HG02642 (cell line): ENCODE measurements around the gene UPK3BL2.
A peak's percentile ranks its signal among the peaks of the same experiment; 100 is the strongest.
"Not testable (repeated sequence)": the region's sequence is repeated elsewhere in the genome, so short reads cannot be mapped to it uniquely, and the experiment has no call there.

ENCODE experiments used
- ATAC-seq: cut with Tn5 transposase; IDR thresholded peaks from one replicate; pipeline ENCODE4 v1.9.1; 2021; ENCODE audit warnings: mild to moderate bottlenecking; ENCODE audit not compliant: unreplicated experiment, poor library complexity

Gene UPK3BL2

DNA sequence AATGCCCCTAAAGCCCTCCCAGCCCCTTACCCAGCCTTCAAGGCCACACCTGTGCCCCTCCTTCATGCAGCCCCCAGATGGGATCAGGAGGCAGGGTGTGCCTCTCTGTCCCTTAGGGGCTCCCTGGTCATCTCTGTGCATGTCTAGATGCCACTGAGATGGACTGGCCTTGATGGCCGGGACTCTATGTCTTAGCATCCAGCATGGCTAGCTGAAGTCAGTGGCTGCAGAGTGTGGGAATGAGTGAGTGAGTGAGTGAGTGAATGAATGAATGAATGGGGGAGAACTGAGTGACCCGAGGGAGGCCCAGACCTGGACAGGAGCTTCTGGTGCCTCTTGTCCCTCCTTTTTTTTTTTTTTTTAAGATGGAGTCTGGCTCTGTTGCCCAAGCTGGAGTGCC lies 11.4 kb downstream of the UPK3BL2 start:
- not testable (repeated sequence) for ATAC-seq

DNA sequence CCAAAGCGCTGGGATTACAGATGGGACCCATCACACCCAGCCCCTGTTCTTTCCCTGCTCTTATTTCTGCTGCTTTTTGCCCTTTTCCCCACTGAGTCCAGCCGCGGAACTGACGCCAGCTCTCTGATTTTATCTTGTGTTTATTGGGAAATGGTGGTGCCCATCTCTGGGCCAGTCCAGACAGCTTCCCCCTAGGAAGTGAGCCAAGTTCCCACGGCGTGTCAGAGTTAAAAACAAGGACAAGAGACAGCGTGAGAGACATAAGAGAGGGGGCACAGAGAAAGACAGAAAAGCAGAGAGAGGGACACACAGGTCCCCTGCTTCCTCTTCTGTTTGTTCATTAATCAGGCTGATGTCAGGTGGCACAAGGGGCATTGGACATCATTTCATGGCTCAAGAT lies 11.9 kb downstream of the UPK3BL2 start:
- not testable (repeated sequence) for ATAC-seq

DNA sequence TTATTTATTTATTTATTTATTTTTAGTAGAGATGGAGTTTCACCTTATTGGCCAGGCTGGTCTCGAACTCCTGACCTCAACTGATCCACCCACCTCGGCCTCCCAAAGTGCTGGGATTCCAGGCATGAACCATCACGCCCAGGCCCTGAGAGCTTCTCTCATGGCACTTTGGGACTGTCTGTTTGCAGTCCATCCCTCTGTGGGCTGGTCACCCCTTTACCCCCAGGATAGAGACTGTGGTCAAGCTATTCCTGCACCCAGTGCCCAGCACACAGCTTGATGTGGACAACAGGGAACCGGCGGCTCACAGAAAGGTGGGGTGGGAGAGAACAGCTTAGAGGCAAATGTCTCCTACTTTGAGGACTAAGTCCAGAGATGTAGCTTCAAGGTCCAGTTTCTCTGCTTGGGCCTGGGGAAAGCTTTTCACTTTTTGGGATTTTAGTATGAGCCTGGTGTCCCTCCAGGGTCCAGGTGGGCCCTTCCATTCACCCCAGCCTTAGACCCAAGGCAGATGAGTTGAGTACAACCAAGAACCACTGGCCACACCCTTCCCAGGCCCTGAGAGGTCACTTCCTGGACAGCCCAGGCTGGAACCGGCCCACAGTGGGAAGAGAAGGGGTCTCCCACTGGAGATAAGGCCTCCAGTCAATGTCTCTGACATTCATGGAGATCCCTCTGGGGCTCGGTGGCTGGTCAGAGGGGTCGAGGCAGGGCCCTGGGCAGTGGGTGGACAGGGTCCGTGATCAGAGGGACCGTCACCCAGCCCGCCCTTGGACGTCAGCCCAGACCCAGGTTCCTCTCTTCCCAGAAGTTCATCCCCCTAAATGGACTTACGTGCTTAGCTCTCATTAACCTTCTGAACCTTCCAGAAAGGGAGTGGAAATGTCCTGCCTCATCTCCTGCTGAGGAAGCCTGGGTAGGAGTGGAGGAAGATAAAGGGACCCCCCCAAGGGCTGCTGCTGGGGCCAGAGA lies 15.4 kb downstream of the UPK3BL2 start:
- ATAC-seq = not testable (repeated sequence)

DNA sequence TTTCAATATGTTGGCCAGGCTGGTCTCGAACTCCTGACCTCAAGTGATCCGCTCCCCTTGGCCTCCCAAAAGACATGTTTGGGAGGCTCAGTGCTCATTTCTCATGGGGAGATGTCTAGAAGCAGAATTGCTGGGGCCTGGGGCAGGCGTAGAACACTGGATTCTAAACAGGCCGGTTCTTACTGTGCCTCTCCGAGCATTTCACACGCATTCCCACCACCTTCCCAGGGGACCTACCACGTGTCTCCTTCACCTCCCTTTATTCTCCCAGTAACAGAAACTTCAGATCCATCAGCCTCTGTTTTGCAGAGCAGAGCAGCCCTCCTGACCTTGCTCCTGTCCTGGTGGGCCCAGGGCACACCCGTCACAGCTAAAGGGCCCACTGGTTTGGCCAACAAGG lies 16.3 kb downstream of the UPK3BL2 start:
- ATAC-seq = not testable (repeated sequence)

DNA sequence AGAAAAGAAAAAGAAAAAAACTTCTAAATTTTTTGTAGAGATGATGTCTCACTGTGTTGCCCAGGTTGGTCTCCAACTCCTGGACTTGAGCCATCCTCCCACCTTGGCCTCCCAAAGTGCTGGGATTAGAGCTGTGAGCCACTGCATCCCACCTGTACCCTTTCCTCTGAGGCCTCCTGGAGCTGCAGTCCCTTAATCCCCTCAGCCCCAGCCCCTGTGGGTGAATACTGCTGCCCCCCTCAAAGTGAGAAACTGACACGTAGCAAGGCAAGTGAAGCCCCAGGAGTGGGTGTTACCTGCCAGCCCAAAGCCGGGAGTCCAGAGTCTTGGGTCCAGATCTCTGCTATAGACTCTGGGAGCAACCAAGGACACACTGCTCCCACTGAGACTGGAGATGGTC lies 18.7 kb downstream of the UPK3BL2 start:
- not testable (repeated sequence) for ATAC-seq

DNA sequence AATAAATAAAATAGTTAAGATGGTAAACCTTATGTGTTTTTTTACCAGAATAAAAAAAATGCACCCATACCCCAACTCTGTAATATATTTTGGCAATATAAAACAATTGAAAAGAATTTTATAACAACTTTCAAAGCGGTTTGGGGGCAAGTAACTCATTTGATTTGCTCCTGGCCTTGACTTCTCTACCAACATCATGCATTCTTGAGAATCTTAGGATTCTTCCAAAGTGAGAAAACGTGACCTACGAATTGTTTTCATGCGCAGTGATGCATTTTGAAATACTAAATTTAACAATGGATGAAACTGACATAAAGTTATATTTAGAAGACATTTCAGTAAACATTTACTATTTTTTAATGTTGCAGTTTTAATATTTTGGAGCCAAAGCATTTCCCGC lies 22.7 kb downstream of the UPK3BL2 start:
- not testable (repeated sequence) for ATAC-seq

DNA sequence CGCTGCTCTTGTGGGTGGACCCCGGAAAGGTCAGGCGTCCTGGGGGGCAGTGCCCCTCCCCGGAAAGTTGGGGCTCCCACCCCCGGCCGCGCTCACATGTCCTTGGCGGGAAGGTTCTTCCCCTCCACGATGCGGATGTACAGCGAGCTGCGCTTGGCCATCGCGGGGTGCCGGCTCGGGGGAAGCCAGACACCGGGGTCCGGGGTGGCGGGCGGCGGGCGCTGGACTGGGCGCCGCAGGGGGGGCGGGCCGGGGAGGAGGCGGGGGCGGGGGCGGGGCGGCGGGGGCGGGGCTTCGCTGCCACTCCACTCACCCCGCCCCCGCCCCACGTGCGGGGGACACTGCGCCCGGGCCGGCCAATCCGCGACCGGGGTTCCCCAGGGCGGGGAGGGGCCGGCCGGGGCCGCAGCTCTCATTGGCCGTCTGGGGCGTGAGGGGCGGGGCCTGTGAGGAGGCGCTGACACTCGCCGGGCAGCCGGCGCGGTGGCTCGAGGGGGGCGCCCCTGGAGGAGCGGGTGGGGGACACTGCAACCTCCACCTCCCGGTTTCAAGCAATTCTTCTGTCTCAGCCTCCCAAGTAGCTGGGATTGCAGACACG lies 25.8 kb downstream of the UPK3BL2 start, which contains the start of gene RASA4B:
Gene RASA4B, minus strand, starts transcription at position 228 of the 598 bp plus-strand sequence. Its CDS starts 67 bp downstream, at position 161.
- peak; percentile 74 for ATAC-seq

DNA sequence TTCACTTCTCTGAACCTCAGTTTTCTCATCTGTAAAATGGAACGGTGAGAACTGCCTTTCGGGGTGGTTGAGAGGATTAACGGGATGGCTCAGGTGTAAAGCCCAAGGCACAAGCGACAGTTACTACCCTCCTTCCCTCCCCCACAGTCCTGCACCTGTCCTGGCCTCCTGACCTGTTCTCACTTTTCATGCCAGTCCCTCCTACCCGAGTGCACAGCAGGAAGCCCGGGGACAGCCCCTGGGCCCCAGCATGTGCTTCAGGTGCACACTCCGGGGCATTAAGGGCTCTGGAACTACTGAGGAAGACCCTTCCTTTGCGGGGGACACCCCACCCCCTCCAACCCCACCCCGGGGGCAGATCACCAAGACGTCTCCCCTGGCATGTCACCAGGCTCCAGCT lies 26.5 kb downstream of the UPK3BL2 start:
- not testable (repeated sequence) for ATAC-seq

DNA sequence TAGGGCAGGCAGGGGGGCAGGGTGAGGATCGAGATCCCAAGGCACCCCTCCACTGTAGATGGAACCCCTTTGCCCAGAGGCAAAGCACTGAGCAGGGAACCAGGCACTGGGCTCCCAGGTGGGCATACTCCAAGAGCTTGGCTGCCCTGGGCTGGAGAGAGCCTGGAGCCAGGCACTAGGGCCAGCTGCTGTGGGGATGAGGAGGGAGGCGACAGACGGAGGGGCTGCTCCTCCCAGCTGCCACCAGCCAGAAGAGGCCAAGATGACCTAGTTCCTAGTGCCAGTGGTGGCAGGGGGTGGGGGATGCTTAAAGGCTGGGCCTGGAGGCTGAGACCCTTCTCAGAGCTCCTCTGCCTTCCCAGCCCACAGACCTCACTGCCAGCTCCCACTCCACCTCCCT lies 27.6 kb downstream of the UPK3BL2 start:
- ATAC-seq = not testable (repeated sequence)

DNA sequence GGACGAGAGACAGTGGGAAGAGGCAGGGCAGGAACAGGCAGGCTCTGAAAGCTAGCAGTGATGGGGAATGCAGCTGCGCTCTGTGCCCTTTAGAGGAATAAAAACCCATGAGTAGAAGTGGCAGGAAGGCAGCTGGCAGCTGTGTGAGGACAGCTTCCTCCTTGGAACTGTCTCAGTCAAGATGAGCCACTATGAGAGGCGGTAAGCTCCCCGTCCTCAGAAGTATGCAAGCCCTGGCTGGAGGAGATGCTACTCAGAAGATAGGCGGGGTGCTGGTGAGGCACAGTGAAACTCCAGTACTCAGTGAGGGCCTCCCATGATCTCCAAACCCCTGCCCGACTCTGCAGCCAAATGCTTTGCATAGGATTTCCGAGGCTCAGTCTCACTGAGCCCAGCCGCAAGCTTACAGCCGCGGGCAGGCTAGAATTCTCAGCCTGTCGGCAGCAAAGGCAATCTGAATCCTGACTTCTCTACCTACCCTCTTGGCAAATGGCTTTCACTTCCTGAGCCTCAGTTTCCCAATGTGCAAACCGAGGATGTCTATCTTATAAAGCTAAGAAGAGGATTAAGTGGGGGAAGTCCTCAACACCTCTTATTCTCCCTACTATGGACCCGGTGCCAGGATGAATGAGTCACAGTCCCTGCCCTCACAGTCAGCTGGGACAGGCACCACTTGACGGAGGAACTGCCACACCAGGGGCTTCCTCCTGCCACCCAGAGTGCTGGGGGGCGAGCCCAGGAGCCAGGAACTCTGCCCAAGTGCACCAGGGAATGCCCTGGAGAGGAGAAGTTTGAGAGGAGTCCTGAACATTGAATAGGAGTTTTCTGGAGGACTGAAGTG lies 28.4 kb downstream of the UPK3BL2 start:
- peak; percentile 70 for ATAC-seq

DNA sequence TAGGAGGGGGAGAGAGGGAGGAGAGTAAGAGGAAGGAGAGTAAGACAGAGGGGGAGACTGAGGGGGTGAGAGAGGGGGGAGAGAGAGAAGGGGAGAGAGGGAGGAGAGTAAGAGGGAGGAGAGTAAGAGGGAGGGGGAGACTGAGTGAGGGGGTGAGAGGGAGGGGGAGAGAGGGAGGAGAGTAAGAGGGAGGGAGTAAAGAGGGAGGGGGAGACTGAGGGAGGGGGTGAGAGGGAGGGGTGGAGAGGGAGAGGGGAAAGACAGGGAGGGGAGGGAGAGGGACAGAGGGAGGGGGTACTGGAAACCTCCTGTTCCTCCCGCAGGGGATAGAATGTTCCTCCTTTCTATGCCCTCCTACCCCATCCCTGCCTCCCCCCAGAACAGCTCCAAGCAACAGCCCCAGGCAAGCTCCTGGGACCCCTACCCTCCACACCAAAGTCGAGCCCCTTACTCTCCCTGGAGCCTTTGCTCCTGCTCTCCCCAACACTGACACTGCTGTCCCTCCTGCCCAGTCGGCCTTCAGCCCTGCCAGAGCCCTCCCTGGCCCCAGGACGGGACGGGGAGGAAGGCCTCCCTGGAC lies 30.8 kb downstream of the UPK3BL2 start:
- ATAC-seq = not testable (repeated sequence)

DNA sequence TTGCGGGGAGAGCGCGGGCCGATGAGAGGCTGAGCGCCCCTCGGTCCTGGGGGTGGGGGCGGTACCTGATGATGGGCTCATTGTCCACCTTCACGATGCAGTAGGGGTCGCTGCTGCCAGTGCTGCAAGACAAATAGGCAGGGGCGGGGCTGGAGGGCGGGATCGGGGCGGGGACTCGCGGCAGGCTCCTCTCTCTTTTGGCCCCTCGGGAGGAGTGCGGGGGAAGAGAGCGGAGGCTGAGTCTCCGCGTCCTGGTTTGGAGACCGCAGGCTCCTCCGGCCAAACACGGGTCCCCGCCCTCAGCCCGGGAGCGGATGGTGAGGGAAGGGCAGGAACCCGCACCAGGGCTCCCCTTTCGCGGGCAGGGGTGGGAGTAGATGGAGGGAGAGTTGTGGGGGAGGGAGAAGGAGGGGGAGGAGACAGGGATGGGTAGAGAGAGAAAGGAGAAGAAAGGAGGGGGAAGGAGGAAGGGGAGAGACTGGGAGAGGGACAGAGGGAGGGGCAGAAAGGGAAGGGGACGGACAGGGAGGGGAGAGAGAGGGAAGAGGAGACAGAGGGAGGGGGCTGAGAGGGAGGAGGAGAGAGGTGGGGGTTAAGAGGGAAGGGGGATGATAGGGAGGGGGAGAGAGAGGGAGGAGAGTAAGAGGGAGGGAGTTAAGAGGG lies 31.5 kb downstream of the UPK3BL2 start:
- peak; percentile 36 for ATAC-seq

DNA sequence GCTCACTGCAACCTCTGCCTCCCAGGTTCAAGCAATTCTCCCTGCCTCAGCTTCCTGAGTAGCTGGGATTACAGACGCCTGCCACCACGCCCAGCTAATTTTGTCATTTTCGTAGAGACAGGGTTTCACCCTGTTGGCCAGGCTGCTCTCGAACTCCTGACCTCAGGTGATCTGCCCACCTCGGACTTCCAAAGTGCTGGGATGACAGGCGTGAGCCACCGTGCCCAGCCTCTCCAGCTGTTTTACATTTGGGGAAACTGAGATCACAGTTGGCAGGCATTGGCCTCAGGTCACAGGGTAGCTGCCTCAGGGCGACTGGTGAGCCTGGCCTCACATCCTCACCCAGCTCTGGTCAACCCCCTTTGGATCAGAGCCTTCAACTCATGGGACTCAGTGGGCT lies 32.9 kb downstream of the UPK3BL2 start:
- not testable (repeated sequence) for ATAC-seq

DNA sequence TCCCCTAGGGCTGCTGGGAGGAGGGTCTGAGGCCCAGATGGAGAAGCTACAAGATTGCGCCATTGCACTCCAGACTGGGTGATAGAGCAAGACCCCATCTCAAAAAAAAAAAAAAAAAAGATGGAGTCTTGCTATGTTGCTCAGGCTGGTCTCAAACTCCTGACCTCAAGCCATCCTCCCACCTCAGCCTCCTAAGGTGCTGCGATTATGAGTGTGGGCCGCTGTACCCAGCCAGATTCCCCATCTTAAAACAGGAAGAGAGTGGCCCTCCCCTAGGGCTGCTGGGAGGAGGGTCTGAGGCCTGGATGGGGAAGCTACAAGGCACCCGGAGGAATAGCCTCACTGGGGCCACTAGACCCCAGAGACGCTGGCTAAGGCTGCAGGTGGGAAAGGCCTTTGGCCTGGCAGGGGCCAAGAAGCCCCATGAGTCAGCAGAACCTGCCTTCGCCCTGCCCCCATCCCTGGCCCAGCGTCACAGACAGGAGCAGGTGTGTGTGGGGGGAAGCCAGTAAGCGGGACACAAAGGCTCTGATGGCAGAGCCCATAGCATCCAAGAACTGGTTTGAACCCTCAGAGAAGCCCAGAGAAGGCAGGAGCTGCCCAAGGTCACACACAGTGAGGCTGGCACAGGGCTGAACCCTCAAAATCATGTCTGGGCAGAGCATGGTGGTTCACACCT lies 35.9 kb downstream of the UPK3BL2 start:
- ATAC-seq = not testable (repeated sequence)

DNA sequence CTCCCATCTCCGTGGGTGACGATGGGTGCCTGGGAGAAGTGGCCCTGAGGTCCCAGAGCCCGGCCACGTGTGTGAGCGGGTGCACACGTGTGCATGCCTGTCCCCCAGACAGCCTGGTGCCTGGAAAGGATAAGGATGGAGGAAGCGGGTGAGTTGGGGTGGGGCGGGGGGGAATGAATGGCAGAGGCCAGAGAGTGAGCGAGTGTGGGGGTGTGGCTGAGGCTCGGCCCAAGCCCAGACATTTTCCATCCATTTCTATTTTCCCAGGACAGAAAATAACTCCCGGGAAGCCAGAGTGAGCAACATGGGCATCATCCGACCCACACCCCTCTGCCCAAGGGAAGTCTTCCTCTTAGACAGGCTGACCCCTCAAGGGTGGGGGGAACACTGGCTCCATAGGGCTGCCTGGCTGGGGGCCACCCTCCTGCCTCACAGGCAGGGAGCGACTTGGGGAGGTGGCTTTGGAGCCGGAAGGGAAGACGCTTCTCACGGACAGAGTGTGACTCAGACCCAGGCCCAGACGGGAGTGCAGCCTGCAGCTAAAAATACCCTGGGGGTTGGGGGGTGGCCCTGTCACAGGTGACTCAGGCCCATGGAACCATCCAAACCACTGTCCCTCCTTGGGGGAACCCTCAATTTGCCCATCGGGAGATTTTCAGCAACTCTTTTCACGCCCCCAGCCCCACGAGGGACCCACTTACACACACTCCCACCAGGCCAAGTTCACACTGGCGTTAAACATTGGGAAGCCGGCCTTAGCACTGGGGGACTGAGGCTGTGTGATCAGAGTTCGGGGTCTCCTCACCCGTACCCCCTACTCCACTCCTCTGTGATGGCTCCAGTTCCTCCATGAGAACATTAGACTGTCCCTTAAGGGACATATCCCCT lies 38.0 kb downstream of the UPK3BL2 start:
- ATAC-seq = not testable (repeated sequence)

DNA sequence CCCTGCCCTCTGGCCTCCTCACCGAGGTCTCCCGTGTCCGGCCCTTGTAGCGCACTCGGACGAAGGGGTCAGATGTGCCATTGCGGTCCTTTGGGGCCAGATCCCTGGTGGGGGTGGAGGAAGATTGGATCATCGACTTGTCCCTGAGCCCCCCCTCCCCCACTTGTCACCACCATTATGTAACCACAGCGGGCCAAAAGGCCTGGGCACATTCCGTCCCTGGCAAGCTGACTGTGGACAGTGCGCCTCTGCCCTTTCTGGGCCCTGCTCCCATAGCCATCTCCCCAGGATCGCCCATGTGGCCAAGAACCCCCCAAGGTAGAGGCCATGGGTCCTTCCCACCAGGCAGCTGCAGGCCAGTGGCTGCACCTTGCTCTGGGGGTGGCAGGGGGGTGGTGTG lies 40.4 kb downstream of the UPK3BL2 start:
- ATAC-seq = not testable (repeated sequence)

DNA sequence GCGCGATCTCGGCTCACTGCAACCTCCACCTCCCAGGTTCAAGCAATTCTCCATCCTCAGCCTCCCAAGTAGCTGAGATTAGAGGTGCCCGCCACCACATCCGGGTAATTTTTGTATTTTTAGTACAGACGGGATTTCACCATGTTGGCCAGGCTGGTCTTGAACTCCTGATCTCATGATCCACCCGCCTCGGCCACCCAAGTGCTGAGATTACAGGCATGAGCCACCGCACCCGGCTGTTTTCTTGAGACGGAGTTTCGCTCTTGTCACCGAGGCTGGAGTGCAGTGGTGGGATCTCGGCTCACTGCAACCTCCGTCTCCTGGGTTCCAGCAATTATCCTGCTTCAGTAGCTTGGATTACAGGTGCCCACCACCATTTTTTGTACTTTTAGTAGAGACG lies 45.2 kb downstream of the UPK3BL2 start:
- ATAC-seq = not testable (repeated sequence)

DNA sequence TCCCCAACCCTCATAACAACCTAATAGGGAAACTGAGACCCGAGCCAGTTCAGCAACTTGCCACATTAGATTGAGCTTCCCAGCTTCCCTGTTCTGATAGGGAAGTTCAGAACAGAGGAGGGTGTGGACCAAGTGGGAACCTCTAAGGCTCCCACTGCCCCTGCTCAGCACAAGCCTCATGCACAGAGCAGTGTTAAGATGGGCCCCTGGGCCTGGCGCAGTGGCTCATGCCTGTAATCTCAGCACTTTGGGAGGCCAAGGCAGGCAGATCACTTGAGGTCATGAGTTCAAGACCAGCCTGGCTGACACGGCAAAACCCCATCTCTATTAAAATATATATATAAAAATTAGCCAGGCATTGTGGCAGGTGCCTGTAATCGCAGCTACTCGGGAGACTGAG lies 46.2 kb downstream of the UPK3BL2 start:
- ATAC-seq = not testable (repeated sequence)
